Effector CD8-positive, alpha-beta T cell (primary cell): ENCODE data around the gene MAST2.
"Not testable (repeated sequence)": the region's sequence is repeated elsewhere in the genome, so short reads cannot be mapped to it uniquely, and the experiment has no call there.

ENCODE experiments used
- DNase-seq: peaks from one replicate; lab custom pipeline; 2025; lab: John Stamatoyannopoulos, UW

MAST2 gene

DNA sequence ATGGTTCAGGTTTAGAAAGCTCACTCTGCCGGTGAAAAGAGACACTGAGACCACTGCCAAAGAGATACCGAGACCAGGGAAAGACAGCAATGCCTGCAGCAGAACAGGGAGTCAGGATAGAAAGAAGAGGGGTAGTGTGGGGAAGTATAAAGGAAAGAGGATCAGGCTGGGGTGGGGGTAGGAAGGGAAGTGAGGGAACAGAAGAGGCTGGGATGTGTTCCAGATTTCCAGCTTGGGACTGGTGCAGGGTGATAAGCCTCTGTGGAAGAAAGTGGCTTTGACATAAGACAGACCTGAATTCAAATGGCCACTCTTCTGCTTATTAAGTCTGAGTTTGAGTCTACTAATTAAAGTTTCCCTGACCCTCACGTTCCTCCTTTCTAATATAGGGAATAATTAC is 223.1 kb downstream of the MAST2 start:
- DNase-seq = no peak

DNA sequence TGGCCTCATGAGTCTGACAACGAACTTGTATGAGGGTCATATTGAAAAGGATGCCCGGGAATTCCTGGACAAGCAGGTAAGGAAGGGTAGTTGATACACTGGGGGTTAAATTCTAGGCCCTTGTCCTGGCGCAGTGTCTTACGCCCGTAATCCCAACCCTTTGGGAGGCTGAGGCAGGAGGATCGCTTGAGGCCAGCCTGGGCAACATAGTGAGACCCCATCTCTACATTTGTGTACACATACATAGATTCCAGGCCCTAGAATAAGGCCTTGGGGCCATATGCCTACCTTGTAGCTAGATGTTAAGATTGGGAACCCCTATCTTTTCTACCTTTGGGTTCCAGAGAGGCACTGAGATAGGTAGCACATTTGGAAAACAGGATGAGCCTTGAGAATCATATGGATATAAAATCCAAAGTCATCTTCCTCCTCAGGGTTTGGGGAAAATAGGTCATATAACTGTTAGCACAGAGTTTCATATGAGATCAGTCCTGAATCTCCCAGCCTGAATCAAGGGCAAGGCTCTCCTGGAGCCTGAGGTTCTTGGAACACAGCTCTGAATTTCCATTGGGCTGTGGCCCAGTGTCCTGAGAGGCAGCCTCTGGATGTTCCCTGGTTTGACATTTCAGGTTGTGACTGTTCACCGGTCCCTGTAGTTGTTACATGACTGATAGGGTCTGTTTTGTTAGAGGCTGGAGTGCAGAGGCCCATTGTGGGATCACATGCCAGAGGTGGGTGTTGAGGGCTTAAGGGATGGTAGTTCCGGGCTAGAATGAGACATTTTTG is 224.6 kb downstream of the MAST2 start:
- DNase-seq = no peak

DNA sequence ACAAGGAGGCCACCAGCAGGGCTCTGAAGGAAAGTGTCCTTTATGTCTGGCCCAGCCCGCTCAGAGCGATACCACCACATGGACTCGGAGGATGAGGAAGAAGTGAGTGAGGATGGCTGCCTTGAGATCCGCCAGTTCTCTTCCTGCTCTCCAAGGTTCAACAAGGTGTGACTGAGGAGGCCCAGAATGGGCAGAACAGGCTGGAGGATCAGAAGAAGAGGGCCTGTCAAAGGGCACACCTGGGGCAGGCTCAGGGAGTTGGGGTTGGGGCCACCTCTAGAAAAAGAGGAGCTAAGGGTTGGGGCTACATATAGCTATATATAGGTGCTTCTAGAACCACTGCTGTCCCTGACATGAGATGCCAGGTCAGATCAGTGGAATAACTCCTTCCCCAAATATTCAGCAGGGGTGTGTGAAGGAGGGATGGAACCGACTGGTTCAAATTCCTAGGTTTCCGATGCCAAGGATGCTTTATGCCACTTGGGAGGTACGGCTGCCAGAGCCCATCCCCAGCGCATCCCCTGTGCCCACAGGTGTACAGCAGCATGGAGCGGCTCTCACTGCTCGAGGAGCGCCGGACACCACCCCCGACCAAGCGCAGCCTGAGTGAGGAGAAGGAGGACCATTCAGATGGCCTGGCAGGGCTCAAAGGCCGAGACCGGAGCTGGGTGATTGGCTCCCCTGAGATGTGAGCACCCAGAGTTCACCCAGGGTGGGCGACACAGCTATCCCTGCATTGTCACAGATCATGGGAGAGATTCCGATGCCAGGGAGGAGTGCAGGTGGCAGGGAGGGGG is 226.9 kb downstream of the MAST2 start:
- no peak for DNase-seq

GRCh38 chr1:46030876-46031660 is 227.7 kb downstream of the MAST2 start:
- no peak for DNase-seq

DNA sequence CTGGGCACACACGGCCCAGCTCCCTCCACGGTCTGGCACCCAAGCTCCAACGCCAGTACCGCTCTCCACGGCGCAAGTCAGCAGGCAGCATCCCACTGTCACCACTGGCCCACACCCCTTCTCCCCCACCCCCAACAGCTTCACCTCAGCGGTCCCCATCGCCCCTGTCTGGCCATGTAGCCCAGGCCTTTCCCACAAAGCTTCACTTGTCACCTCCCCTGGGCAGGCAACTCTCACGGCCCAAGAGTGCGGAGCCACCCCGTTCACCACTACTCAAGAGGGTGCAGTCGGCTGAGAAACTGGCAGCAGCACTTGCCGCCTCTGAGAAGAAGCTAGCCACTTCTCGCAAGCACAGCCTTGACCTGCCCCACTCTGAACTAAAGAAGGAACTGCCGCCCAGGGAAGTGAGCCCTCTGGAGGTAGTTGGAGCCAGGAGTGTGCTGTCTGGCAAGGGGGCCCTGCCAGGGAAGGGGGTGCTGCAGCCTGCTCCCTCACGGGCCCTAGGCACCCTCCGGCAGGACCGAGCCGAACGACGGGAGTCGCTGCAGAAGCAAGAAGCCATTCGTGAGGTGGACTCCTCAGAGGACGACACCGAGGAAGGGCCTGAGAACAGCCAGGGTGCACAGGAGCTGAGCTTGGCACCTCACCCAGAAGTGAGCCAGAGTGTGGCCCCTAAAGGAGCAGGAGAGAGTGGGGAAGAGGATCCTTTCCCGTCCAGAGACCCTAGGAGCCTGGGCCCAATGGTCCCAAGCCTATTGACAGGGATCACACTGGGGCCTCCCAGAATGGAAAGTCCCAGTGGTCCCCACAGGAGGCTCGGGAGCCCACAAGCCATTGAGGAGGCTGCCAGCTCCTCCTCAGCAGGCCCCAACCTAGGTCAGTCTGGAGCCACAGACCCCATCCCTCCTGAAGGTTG is 231.4 kb downstream of the MAST2 start:
- no peak for DNase-seq

DNA sequence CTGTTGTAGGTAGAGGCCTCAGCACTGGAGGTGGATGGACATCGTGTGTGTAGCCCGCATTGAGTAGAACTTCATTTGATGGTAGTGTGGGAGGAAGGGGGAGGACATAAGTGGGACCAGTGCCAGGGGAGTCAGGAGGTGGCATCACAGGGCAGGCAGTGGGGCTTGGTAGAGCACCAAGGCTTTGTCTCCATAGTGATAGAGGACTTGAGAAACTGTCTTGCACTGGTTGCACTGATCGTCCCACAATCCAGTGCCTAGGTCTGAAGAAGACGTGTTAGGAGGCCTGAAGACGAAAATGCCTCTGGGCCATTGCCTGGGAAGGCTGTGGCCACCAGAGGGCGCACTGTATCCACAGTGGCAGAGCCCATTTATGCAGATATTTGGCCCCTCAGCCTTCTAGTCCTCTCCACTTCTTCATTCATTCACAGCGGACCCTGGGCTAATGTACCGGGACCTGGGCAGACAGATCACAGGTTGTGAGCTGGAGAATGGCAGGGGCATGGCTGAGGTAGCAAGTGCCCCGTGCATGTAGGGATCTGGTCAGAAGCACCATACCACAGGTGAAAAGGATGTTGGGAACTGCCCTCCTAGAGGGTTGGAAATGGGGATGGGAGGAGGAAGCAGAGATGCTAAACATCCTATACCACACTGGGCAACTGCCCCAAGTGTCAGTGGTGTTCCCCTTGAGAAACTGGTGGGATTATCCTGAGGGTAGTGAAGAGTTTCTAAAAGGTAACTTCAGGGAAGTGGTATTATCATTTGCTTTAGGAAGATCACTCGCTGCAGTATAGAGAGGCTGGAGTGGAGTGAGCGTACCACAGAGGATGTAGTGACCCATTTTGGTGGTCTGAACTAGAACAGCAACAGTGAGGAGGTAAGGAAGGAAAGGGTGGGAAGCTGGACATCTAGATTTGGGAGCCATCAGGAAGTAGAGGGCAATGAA is 233.8 kb downstream of the MAST2 start:
- DNase-seq = peak; percentile 78

GRCh38 chr1:46039571-46040052 is 236.2 kb downstream of the MAST2 start:
- DNase-seq = no peak

DNA sequence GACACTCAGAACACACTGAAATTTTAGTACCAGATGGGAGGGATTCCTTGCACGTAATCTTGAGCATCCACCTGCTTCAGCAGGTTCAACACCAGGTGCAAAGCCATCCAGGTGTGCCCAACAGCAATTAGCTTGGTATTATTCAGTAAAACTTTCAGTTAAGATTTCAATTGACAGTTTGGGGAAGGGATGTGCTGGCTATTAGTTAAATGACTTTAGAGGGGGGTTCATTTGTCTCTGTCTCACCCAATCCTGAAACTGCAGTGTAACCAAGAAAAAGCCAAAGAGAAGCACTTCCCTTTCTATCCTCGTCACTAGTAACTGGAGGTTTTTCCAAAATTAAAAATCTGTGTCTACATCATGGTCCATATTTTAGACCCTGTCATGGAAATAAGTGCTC is 238.1 kb downstream of the MAST2 start:
- no peak for DNase-seq

- no peak for DNase-seq
These were observed 238.6 kb downstream of the MAST2 start for GRCh38 chr1:46041974-46042373.

- no peak for DNase-seq
These were observed 240.1 kb downstream of the MAST2 start for GRCh38 chr1:46043458-46044017.

- no peak for DNase-seq
These were observed 240.7 kb downstream of the MAST2 start for GRCh38 chr1:46044116-46044515.

GRCh38 chr1:46053734-46054133 is 250.3 kb downstream of the MAST2 start:
- no peak for DNase-seq

- DNase-seq = no peak
These were observed 252.9 kb downstream of the MAST2 start for GRCh38 chr1:46056325-46056724.

DNA sequence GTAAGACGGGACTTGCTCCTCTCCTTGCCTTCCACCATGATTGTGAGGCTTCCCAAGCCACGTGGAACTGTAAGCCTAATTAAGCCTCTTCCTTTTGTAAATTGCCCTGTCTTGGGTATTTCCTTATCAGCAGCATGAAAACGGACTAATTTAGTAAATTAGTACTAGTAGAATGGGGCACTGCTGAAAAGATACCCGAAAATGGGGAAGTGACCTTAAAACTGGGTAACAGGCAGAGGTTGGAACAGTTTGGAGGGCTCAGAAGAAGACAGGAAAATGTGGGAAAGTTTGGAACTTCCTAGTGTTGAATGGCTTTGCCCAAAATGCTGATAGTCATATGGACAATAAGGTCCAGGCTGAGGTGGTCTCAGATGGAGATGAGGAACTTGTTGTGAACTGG is 253.8 kb downstream of the MAST2 start:
- not testable (repeated sequence) for DNase-seq

DNA sequence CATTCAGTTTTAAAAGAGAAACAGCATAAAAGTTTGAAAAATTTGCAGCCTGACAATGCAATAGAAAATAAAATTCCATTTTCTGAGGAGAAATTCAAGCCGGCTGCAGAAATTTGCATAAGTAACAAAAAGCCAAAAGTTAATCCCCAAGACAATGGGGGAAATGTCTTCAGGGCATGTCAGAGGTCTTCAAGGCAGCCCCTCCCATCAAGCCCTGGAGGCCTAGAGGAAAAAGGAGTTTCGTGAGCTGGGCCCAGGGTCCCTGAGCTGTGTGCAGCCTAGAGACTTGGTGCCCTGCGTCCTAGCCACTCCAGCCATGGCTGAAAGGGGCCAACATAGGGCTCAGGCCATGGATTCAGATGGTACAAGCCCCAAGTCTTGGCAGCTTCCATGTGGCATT is 254.4 kb downstream of the MAST2 start:
- no peak for DNase-seq

DNA sequence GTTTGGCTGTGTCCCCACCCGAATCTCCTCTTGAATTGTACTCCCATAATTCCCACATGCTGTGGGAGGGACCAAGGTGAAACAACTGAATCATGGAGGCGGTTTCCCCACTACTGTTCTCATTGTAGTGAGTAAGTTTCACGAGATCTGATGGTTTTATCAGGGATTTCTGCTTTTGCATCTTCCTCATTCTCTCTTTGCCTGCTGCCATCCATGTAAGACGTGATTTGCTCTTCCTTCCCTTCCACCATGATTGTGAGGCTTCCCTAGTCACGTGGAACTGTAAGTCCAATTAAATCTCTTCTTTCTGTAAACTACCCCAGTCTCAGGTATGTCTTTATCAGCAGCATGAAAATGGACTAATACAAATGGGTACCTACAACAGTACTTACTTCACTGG is 255.5 kb downstream of the MAST2 start:
- no peak for DNase-seq

DNA sequence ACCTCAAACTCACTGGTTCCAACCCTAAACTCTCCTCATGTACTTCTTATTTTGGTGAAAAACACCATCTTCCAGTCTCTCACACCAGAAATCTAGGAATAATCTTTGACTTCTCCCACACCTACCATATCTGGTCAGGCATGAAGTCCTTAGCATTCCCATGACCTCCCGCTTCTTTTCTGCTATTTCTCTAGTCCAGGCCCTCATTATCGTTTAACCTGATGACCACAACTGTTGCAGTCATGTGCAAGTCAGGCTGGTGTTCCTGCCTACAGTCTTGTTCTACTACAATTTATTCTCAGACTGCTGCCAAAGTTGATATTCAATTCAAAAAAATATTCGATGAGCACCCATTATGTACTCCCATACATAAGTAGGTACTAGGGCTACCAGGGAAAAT is 257.7 kb downstream of the MAST2 start:
- DNase-seq = no peak

GRCh38 chr1:46062651-46063319 is 259.4 kb downstream of the MAST2 start:
- DNase-seq = no peak

DNA sequence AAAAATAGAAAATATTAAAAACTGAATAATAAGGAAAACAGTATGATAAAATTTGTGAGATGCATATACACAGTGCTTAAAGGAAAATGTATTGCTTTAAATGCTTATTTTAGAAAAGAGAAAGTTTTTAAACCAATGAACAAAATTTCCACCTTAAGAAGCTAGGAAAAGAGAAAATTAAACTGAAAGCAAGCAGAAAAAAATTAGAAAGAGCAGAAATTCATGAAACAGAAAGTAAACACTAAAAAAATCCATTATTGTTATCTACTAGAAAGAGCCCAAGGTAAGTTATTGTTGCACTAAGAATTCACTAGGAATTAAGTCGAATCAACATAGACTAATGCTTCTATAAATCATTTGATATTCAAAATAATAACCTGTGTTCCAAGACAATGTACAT is 261.3 kb downstream of the MAST2 start:
- DNase-seq = no peak
